Measurements from ENCODE around the gene DAGLA.

DNA sequence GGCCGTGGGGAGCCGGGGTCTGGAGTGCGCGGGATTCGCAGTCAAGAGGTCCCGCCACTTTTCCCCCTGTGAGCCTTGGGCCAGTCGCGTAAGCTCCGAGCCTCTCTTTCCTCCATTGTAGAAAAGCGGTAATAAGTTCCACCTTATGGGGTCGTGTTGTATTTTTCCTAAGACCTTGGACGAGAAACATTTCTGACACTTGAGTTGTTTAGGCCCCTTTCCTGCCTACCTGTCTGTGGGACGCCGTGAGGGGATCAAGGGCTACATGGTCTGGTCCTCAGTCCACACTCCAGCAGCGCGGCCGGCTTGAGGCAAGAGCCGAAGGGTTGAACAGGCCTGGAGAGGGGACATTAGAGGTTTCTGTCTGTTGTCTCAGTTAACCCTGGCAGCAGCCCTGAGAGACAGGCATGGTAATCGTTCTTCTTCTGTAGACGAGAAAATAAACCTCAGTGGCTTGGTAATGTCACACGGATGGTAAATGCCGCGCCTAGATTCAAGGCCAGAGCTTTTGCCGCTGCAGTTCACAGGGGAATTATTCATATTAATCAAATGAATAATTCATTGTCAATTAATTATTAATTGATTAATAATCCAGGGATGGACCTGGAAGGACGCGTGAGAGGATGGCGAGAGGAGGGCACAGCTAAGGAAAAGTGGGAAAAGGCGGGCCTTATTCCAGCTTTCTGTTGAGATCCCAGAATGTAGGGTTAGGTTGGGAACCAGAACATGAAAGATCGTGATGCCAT lies 113.1 kb downstream of the DAGLA start:
- TF ChIP-seq, protein P1, sequence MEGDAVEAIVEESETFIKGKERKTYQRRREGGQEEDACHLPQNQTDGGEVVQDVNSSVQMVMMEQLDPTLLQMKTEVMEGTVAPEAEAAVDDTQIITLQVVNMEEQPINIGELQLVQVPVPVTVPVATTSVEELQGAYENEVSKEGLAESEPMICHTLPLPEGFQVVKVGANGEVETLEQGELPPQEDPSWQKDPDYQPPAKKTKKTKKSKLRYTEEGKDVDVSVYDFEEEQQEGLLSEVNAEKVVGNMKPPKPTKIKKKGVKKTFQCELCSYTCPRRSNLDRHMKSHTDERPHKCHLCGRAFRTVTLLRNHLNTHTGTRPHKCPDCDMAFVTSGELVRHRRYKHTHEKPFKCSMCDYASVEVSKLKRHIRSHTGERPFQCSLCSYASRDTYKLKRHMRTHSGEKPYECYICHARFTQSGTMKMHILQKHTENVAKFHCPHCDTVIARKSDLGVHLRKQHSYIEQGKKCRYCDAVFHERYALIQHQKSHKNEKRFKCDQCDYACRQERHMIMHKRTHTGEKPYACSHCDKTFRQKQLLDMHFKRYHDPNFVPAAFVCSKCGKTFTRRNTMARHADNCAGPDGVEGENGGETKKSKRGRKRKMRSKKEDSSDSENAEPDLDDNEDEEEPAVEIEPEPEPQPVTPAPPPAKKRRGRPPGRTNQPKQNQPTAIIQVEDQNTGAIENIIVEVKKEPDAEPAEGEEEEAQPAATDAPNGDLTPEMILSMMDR (IDR thresholded peaks at IDR 0.05 in 8 of 11, conservative IDR thresholded peaks at IDR 0.05 in 3 of 11): no peak
- no peak for TF ChIP-seq POLR2A (IDR thresholded peaks at IDR 0.05)
